ENCODE data around the gene MEF2D. TPM values are rescaled to one million over a fixed set of nuclear protein-coding genes. Genes with fewer than 3 reads are reported as not detected.

Gene MEF2D
- total RNA-seq, 1 experiment from 2014 or later, result 33.5 TPM

- peaks cover 94% of the 10 kb centered on the region for H4K20me1 ChIP-seq (ENCODE audit: insufficient read depth)
- no peak overlapping the region for H2AFZ ChIP-seq
- intact Hi-C loops (cut with micrococcal nuclease; ENCODE audit: unreplicated experiment), result loop anchor here (1.0 to 2.0 kb wide), 2 partner anchors 10 to 17 kb away; no protein-coding TSS in a partner anchor
- ChIA-PET POLR2A (ENCODE audit: unreplicated experiment) (no interaction called here), CTCF (interaction anchor here (0.6 kb wide), 1 partner anchor 62 kb away, joined by 3 read pairs; no protein-coding TSS in a partner anchor)
- TF ChIP-seq EZH2 (IDR thresholded peaks at IDR 0.05; ENCODE audit: low read depth) (no peak), CTCF (conservative IDR thresholded peaks at IDR 0.05) (no peak)
- H3K27ac ChIP-seq, result peak overlapping the region; percentile 40
- H3K9me2 ChIP-seq (ENCODE audit: insufficient read depth), result no peaks in the 10 kb centered on the region
- H3F3A ChIP-seq (ENCODE audit: insufficient read depth, low read depth), result peaks cover 12% of the 10 kb centered on the region; the same call in 1 of the 2 replicates
- H3K27me3 ChIP-seq (ENCODE audit: insufficient read depth, low read depth), result no peaks in the 10 kb centered on the region
- peak overlapping the region; percentile 53 for H3K4me2 ChIP-seq
- BruUV-seq (replicated peaks), result no TSS peak
- H3K36me3 ChIP-seq (ENCODE audit: low read depth), result no peaks in the 10 kb centered on the region
- peak in 1 of 2 experiments; percentile 47 for DNase-seq
- H3K9me3 ChIP-seq (ENCODE audit: insufficient read depth, low read depth), result no peaks in the 10 kb centered on the region
- H3K79me2 ChIP-seq (ENCODE audit: low read depth), result peaks cover 81% of the 10 kb centered on the region
- H3K4me1 ChIP-seq (replicated peaks; ENCODE audit: insufficient read depth), result peaks cover 42% of the 10 kb centered on the region
- no peak overlapping the region for H3K4me3 ChIP-seq
These were observed 12.7 kb downstream of the MEF2D start for GRCh38 chr1:156487862-156488261.

GRCh38 chr1:156486421-156487344, 13.9 kb downstream of the MEF2D start:
- peaks cover 12% of the 10 kb centered on the region; the same call in 1 of the 2 replicates for H3F3A ChIP-seq (ENCODE audit: insufficient read depth, low read depth)
- no peak overlapping the region for H3K27ac ChIP-seq
- TF ChIP-seq EZH2 (IDR thresholded peaks at IDR 0.05; ENCODE audit: low read depth) (no peak), CTCF (conservative IDR thresholded peaks at IDR 0.05) (no peak)
- no peak overlapping the region for H3K4me3 ChIP-seq
- no peak overlapping the region for H2AFZ ChIP-seq
- H3K79me2 ChIP-seq (ENCODE audit: low read depth), result peaks cover 70% of the 10 kb centered on the region
- no peaks in the 10 kb centered on the region for H3K9me2 ChIP-seq (ENCODE audit: insufficient read depth)
- peaks cover 42% of the 10 kb centered on the region for H3K4me1 ChIP-seq (replicated peaks; ENCODE audit: insufficient read depth)
- ChIA-PET CTCF (no interaction called here), POLR2A (ENCODE audit: unreplicated experiment) (interaction anchor here (0.7 kb wide), 1 partner anchor 69 kb away, joined by 3 read pairs; no protein-coding TSS in a partner anchor)
- DNase-seq, result peak in 1 of 2 experiments; percentile 11
- H3K36me3 ChIP-seq (ENCODE audit: low read depth), result 0 out of 2 replicates have a peak, but pooled peaks cover 7% of the 10 kb centered on the region
- BruUV-seq (replicated peaks), result no TSS peak
- H4K20me1 ChIP-seq (ENCODE audit: insufficient read depth), result peaks cover 82% of the 10 kb centered on the region
- intact Hi-C loops (cut with micrococcal nuclease; ENCODE audit: unreplicated experiment), result no loop called here
- no peaks in the 10 kb centered on the region for H3K9me3 ChIP-seq (ENCODE audit: insufficient read depth, low read depth)
- no peaks in the 10 kb centered on the region for H3K27me3 ChIP-seq (ENCODE audit: insufficient read depth, low read depth)
- H3K4me2 ChIP-seq, result no peak overlapping the region

- H3K4me1 ChIP-seq (replicated peaks; ENCODE audit: insufficient read depth), result peaks cover 38% of the 10 kb centered on the region
- H3K79me2 ChIP-seq (ENCODE audit: low read depth), result peaks cover 63% of the 10 kb centered on the region
- H3K9me3 ChIP-seq (ENCODE audit: insufficient read depth, low read depth), result no peaks in the 10 kb centered on the region
- DNase-seq, result no peak
- no peaks in the 10 kb centered on the region for H3K9me2 ChIP-seq (ENCODE audit: insufficient read depth)
- CTCF ChIA-PET, result no interaction called here
- no peak overlapping the region for H2AFZ ChIP-seq
- intact Hi-C loops (cut with micrococcal nuclease; ENCODE audit: unreplicated experiment), result no loop called here
- H3F3A ChIP-seq (ENCODE audit: insufficient read depth, low read depth), result peaks cover 12% of the 10 kb centered on the region; the same call in 1 of the 2 replicates
- H4K20me1 ChIP-seq (ENCODE audit: insufficient read depth), result peaks cover 75% of the 10 kb centered on the region
- POLR2A ChIA-PET (ENCODE audit: unreplicated experiment), result interaction anchor here (0.6 kb wide), 1 partner anchor 69 kb away, joined by 24 read pairs; no protein-coding TSS in a partner anchor
- BruUV-seq (replicated peaks), result no TSS peak
- no peak overlapping the region for H3K4me3 ChIP-seq
- no peak overlapping the region for H3K27ac ChIP-seq
- TF ChIP-seq EZH2 (IDR thresholded peaks at IDR 0.05; ENCODE audit: low read depth) (no peak), CTCF (conservative IDR thresholded peaks at IDR 0.05) (no peak)
- no peak overlapping the region for H3K4me2 ChIP-seq
- H3K27me3 ChIP-seq (ENCODE audit: insufficient read depth, low read depth), result no peaks in the 10 kb centered on the region
- 0 out of 2 replicates have a peak, but pooled peaks cover 9% of the 10 kb centered on the region for H3K36me3 ChIP-seq (ENCODE audit: low read depth)
These were observed 14.6 kb downstream of the MEF2D start for GRCh38 chr1:156485984-156486383.
